Measurements from ENCODE around the gene ANKHD1.
"Not testable (repeated sequence)": the region's sequence is repeated elsewhere in the genome, so short reads cannot be mapped to it uniquely, and the experiment has no call there.

Gene ANKHD1

DNA sequence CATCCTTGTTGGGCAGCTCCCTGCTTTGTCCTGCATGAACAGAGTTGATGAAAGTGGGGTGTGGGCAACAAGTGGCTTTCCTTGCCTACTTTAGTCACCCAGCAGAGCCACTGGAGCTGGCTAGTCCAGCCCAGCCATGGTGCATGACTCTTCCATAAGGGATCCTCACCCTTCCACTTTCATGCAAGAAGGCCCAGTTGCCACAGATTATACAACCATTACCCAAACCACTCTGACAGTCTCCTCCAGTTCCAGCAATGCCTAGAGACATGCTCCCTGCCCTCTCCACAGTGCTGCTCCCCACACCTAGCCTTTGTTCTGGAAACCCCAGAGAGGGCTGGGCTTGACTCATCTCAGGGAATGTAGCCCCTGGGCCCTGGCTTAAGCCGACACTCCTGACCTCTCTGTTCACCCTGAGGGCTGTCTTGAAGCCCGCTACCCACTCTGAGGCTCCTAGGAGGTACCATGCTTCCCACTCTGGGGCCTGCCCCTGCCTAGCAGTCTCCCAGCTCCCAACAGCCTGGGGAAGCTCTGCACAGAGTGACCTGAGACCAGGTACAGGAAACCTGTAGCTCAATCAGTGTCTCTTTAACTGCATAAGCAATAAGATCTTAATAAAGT is 166.9 kb downstream of the ANKHD1 start:
- no peaks in the 10 kb centered on the region for H3K27me3 ChIP-seq (ENCODE audit: insufficient read depth, low read length)
- peaks cover 17% of the 10 kb centered on the region for H3K4me1 ChIP-seq (ENCODE audit: insufficient read depth, low read length)
- H3K36me3 ChIP-seq (ENCODE audit: insufficient read depth, low read length): peaks cover 22% of the 10 kb centered on the region
- H3K9me3 ChIP-seq (ENCODE audit: low read length): no peaks in the 10 kb centered on the region
- H2AFZ ChIP-seq (ENCODE audit: low read depth, low read length): no peak overlapping the region
- no peak overlapping the region for H3K4me3 ChIP-seq (ENCODE audit: low read length)

DNA sequence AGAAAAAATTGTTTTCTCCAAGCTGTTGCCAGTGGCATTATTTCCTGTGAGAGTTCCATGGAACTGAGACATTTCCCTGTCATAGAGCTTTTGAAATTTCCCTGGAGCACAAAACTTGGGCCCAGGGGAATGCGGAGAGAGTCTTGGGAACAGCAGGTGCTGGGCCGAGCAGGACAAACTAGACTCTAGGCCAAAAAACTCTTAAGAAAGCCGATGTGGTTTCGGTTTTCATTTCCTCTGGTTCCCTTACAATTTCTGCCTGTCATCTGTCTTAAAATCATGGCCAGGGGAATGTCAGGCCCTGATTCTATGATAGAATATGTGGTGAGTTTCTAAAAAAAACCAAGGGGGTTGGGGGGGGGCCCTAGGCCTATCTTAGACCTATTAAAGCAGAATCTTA is 167.6 kb downstream of the ANKHD1 start:
- Histone ChIP-seq H3K4me1 (ENCODE audit: insufficient read depth, low read length) (peaks cover 12% of the 10 kb centered on the region), H3K4me3 (ENCODE audit: low read length) (no peak overlapping the region), H3K27me3 (ENCODE audit: insufficient read depth, low read length) (no peaks in the 10 kb centered on the region), H2AFZ (ENCODE audit: low read depth, low read length) (no peak overlapping the region), H3K9me3 (ENCODE audit: low read length) (no peaks in the 10 kb centered on the region), H3K36me3 (ENCODE audit: insufficient read depth, low read length) (peaks cover 22% of the 10 kb centered on the region)

- H2AFZ ChIP-seq (ENCODE audit: low read depth, low read length): no peak overlapping the region
- H3K4me3 ChIP-seq (ENCODE audit: low read length): no peak overlapping the region
- H3K27me3 ChIP-seq (ENCODE audit: insufficient read depth, low read length): no peaks in the 10 kb centered on the region
- peaks cover 12% of the 10 kb centered on the region for H3K4me1 ChIP-seq (ENCODE audit: insufficient read depth, low read length)
- no peaks in the 10 kb centered on the region for H3K9me3 ChIP-seq (ENCODE audit: low read length)
- H3K36me3 ChIP-seq (ENCODE audit: insufficient read depth, low read length): peaks cover 22% of the 10 kb centered on the region
Observed at GRCh38 chr5:140570058-140570457, 168.4 kb downstream of the ANKHD1 start.

- H3K9me3 ChIP-seq (ENCODE audit: low read length): no peaks in the 10 kb centered on the region
Observed at GRCh38 chr5:140570488-140570887, 168.9 kb downstream of the ANKHD1 start.

GRCh38 chr5:140571105-140571504 is 169.5 kb downstream of the ANKHD1 start:
- no peak overlapping the region for H3K4me3 ChIP-seq (ENCODE audit: low read length)
- H3K9me3 ChIP-seq (ENCODE audit: low read length): no peaks in the 10 kb centered on the region
- peaks cover 2% of the 10 kb centered on the region for H3K4me1 ChIP-seq (ENCODE audit: insufficient read depth, low read length)
- no peak overlapping the region for H2AFZ ChIP-seq (ENCODE audit: low read depth, low read length)
- peaks cover 22% of the 10 kb centered on the region for H3K36me3 ChIP-seq (ENCODE audit: insufficient read depth, low read length)
- no peaks in the 10 kb centered on the region for H3K27me3 ChIP-seq (ENCODE audit: insufficient read depth, low read length)

More at GRCh38 chr5:140570488-140570887, 168.9 kb downstream of the ANKHD1 start:
- Histone ChIP-seq H3K27me3 (ENCODE audit: insufficient read depth, low read length) (no peaks in the 10 kb centered on the region), H3K4me1 (ENCODE audit: insufficient read depth, low read length) (peaks cover 8% of the 10 kb centered on the region), H2AFZ (ENCODE audit: low read depth, low read length) (no peak overlapping the region), H3K4me3 (ENCODE audit: low read length) (no peak overlapping the region), H3K36me3 (ENCODE audit: insufficient read depth, low read length) (peaks cover 22% of the 10 kb centered on the region)

DNA sequence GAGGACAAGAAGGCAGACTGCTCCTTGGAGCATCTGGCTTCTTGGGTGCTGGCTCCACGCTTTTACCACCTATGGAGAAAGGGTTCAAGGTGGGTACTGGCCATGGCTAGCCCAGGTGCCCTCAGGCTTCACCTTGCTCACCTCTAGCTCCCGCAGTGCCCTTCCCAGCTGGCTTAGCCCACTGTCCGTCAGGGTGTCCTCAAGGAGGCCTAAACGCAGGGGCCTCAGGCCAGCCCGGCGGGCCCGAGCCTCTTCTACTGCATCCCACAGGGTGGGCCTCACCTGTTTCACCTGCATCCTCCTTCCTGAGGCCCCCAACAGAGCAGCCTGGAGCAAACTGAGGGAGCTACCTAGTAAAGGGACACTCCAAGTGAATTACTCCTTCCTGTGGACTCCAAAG is 172.1 kb downstream of the ANKHD1 start:
- H2AFZ ChIP-seq (ENCODE audit: low read depth, low read length): no peak overlapping the region
- H3K9me3 ChIP-seq (ENCODE audit: low read length): no peaks in the 10 kb centered on the region
- no peaks in the 10 kb centered on the region for H3K27me3 ChIP-seq (ENCODE audit: insufficient read depth, low read length)
- H3K36me3 ChIP-seq (ENCODE audit: insufficient read depth, low read length): no peaks in the 10 kb centered on the region
- H3K4me1 ChIP-seq (ENCODE audit: insufficient read depth, low read length): no peaks in the 10 kb centered on the region
- H3K4me3 ChIP-seq (ENCODE audit: low read length): no peak overlapping the region

DNA sequence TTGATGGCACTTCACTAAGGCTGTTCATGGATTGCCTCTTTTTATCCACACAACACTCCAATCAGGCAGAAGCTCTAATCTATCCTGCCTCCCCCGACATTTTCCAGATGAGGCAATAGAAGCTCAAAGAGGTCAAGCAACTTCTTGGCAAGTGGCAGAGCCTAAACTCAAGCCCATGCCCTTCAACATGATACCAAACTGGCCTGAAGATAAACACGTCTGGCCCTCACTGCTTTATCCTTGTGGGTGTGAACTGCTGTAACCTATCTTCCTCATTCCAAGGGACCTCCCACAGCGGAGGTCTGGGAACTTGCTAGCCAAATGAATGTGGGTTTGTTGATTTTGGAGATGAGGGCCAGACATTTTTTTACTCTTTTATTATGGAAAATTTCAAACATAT is 172.5 kb downstream of the ANKHD1 start:
- H3K4me1 ChIP-seq (ENCODE audit: insufficient read depth, low read length): no peaks in the 10 kb centered on the region
- no peaks in the 10 kb centered on the region for H3K36me3 ChIP-seq (ENCODE audit: insufficient read depth, low read length)
- no peaks in the 10 kb centered on the region for H3K27me3 ChIP-seq (ENCODE audit: insufficient read depth, low read length)
- H3K9me3 ChIP-seq (ENCODE audit: low read length): no peaks in the 10 kb centered on the region
- H2AFZ ChIP-seq (ENCODE audit: low read depth, low read length): no peak overlapping the region
- no peak overlapping the region for H3K4me3 ChIP-seq (ENCODE audit: low read length)

- Histone ChIP-seq H3K9me3 (ENCODE audit: low read length) (no peaks in the 10 kb centered on the region), H3K4me3 (ENCODE audit: low read length) (no peak overlapping the region), H3K27me3 (ENCODE audit: insufficient read depth, low read length) (no peaks in the 10 kb centered on the region), H2AFZ (ENCODE audit: low read depth, low read length) (no peak overlapping the region), H3K36me3 (ENCODE audit: insufficient read depth, low read length) (no peaks in the 10 kb centered on the region), H3K4me1 (ENCODE audit: insufficient read depth, low read length) (no peaks in the 10 kb centered on the region)
Observed at GRCh38 chr5:140575309-140575708, 173.7 kb downstream of the ANKHD1 start.

GRCh38 chr5:140576776-140577201 is 175.2 kb downstream of the ANKHD1 start:
- no peaks in the 10 kb centered on the region for H3K36me3 ChIP-seq (ENCODE audit: insufficient read depth, low read length)
- H3K27me3 ChIP-seq (ENCODE audit: insufficient read depth, low read length): no peaks in the 10 kb centered on the region
- no peaks in the 10 kb centered on the region for H3K9me3 ChIP-seq (ENCODE audit: low read length)
- H3K4me1 ChIP-seq (ENCODE audit: insufficient read depth, low read length): no peaks in the 10 kb centered on the region
- peak overlapping the region; percentile 69 for H2AFZ ChIP-seq (ENCODE audit: low read depth, low read length)
- H3K4me3 ChIP-seq (ENCODE audit: low read length): no peak overlapping the region

DNA sequence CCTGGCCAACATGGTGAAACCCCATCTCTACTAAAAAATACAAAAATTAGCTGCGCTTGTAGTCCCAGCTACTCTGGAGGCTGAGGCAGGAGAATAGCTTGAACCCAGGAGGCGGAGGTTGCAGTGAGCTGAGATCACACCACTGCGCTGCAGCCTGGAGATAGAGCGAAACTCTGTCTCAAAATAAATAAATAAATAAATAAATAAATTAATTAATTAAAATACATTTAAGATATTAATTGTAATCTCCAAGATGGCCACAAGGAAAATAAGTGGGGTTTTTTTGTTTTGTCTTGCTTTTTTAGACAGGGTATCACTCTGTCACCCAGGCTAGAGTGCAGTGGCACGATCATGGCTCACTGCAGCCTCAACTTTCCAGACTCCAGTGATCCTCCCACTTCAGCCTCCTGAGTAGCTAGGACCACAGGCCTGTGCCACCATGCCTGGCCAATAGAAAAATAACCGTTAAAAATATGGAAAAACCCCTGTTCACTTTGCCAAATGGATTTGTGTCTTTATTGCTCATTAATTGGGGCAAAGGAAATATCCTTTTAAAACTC is 177.6 kb downstream of the ANKHD1 start:
- not testable (repeated sequence) for H3K9me3 ChIP-seq (ENCODE audit: low read length); H3K4me1 ChIP-seq (ENCODE audit: insufficient read depth, low read length); H3K4me3 ChIP-seq (ENCODE audit: low read length); H2AFZ ChIP-seq (ENCODE audit: low read depth, low read length); H3K27me3 ChIP-seq (ENCODE audit: insufficient read depth, low read length); H3K36me3 ChIP-seq (ENCODE audit: insufficient read depth, low read length)

- Histone ChIP-seq H3K36me3 (ENCODE audit: insufficient read depth, low read length) (no peaks in the 10 kb centered on the region), H3K4me1 (ENCODE audit: insufficient read depth, low read length) (no peaks in the 10 kb centered on the region), H3K4me3 (ENCODE audit: low read length) (no peak overlapping the region), H3K9me3 (ENCODE audit: low read length) (no peaks in the 10 kb centered on the region), H2AFZ (ENCODE audit: low read depth, low read length) (no peak overlapping the region), H3K27me3 (ENCODE audit: insufficient read depth, low read length) (no peaks in the 10 kb centered on the region)
Observed at GRCh38 chr5:140587495-140587894, 185.9 kb downstream of the ANKHD1 start.

GRCh38 chr5:140588311-140589070 is 186.9 kb downstream of the ANKHD1 start:
- H3K4me1 ChIP-seq (ENCODE audit: insufficient read depth, low read length): no peaks in the 10 kb centered on the region
- no peak overlapping the region for H3K4me3 ChIP-seq (ENCODE audit: low read length)
- H2AFZ ChIP-seq (ENCODE audit: low read depth, low read length): no peak overlapping the region
- no peaks in the 10 kb centered on the region for H3K36me3 ChIP-seq (ENCODE audit: insufficient read depth, low read length)
- no peaks in the 10 kb centered on the region for H3K9me3 ChIP-seq (ENCODE audit: low read length)
- no peaks in the 10 kb centered on the region for H3K27me3 ChIP-seq (ENCODE audit: insufficient read depth, low read length)
